ENCODE data around the gene SEC16B.

DNA sequence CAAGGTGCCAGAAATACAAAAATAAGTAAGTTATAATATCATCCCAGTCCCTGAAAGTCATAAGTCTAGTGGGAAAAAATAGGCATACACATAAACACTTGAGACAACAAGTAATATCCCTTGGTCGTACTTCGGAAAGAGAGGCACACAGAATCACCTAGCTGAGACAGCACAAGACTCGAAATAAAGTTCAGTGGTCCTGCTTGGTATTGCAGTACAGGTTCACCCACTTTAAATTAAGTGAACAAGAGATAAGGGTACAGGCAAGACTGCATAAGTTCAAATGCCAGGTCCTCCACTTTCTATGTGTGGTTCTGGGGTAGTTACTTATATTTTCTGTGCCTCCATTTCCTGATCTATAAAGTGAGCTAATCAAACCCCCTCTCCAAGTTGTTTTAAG, 47.6 kb downstream of the SEC16B start:
- no peak for TF ChIP-seq POLR2A (IDR thresholded peaks at IDR 0.05)
- TF ChIP-seq, protein P1, sequence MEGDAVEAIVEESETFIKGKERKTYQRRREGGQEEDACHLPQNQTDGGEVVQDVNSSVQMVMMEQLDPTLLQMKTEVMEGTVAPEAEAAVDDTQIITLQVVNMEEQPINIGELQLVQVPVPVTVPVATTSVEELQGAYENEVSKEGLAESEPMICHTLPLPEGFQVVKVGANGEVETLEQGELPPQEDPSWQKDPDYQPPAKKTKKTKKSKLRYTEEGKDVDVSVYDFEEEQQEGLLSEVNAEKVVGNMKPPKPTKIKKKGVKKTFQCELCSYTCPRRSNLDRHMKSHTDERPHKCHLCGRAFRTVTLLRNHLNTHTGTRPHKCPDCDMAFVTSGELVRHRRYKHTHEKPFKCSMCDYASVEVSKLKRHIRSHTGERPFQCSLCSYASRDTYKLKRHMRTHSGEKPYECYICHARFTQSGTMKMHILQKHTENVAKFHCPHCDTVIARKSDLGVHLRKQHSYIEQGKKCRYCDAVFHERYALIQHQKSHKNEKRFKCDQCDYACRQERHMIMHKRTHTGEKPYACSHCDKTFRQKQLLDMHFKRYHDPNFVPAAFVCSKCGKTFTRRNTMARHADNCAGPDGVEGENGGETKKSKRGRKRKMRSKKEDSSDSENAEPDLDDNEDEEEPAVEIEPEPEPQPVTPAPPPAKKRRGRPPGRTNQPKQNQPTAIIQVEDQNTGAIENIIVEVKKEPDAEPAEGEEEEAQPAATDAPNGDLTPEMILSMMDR (IDR thresholded peaks at IDR 0.05): peak in 2 of 12 donors; percentile 29 to 34
